ENCODE results near the gene ARPC1B. TPM values are rescaled to one million over a fixed set of nuclear protein-coding genes. Genes with fewer than 3 reads are reported as not detected.
"Not testable (repeated sequence)": the region's sequence is repeated elsewhere in the genome, so short reads cannot be mapped to it uniquely, and the experiment has no call there.

The ARPC1B gene
- total RNA-seq = 100 to 1,000 TPM in 3 of 8 experiments, 10 to 100 TPM in 2, 1 to 10 TPM in 3; 2.6 to 396 (median 23.9) TPM

DNA sequence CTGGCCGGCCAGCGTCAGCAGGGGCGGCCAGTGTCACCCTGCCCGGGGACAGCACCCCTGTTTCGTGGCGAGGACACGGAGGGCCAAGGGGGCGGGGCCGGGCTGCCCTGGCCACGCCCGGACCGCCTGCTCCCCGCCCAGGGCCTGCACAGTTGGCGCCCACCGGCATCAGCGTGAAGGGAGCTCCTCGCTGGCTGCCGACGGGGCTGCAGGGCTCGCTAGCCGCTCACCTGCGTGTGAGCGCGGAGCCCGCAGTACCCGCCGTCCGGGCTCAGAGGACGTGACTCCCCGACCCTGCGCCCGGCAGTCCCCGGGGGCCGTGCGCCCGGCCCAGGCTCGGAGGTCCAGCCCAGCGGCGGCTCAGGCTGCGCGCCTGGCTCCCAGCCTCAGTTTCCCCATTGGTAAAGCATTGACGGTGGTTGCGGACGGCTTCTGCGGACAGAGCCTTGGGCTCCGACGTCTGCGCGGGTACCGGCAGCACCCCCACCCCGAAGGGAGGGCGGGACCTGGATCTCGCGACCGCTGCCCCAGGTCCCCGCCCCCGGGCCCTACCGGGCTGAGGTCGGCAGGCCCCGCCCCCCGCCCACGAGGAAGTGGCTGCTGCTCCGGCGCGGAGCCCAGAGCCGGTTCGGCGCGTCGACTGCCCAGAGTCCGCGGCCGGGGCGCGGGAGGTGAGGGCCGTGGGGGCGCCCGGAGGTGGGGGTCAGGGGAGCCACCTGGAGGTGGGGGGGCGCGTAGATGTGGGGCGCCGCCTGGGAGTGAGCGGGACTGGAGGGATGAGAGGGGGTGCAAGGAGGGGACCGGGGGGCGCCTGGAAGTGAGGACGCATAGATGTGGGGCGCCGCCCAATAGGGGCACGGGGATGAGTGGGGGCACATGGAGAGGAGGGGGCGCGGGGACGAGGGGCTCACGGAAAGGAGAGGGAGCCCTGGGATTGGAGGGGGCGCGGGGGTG is at the start of gene ARPC1B:
Gene ARPC1B (plus strand): TSS at position 620 of the 954 bp plus-strand sequence. CDS start 10,985 bp downstream, outside the sequence.
- in situ Hi-C loops (cut with MboI; ENCODE audit: low pct_unique_long_range_greater_than_20kb in 2 of 9, low sequenced_read_pairs in 9 of 9, unreplicated experiment in 9 of 9) = no loop called here
- WGBS, 10 experiments = 12 to 15% methylated on average over 3 to 9 of the region's 95 CpGs; no CpG with 5 or more reads in 8 of the 10 experiments
- Histone ChIP-seq H3K4me1 (replicated peaks in 1 of 2) (no peaks in the 10 kb centered on the region), H3K27ac (no peak within 1 kb of the TSS), H3K4me3 (peak within 1 kb of the TSS; percentile 41 to 73 (median 47))
- ATAC-seq (replicated peaks in 6 of 8) = peak; percentile 24 to 62 (median 51)

DNA sequence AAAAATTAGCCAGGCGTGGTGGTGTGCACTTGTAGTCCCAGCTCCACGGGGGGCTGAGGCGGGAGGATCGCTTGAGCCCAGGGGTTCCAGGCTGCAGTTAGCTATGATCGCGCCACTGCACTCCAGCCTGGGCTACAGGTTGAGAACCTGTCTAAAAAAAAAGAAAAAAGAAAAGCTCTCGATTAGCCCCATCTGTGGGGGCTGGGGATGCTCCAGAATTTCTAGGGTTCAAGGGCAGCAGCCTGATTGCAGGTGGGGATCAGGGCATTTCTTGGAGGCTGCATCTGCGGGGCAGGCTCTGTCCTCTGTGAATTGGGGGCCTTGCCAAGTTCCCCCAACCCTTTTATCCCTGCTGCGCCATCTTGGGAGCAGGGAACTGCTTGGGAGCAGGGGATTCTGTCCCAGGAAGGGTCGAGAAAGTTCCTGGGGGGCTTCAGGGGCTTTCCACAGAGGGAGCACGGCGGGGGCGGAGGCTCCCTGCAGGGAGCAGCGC is 49.5 kb upstream of the ARPC1B start:
- Histone ChIP-seq H3K27ac (peak overlapping the region; percentile 86 to 95), H3K4me1 (replicated peaks in 1 of 2) (peaks cover 5 to 24% of the 10 kb centered on the region in 2 donors), H3K4me3 (peak overlapping the region; percentile 84 to 99 (median 98))
- ATAC-seq (replicated peaks in 6 of 8) = peak in 4 of 8 experiments; percentile 10 to 25 (median 20)
- whole genome bisulfite sequencing, 10 experiments = 0 to 73% (median 30%) methylated on average over 1 to 10 of the region's 14 CpGs; no CpG with 5 or more reads in 3 of the 10 experiments
- in situ Hi-C loops (cut with MboI; ENCODE audit: low pct_unique_long_range_greater_than_20kb in 2 of 9, low sequenced_read_pairs in 9 of 9, unreplicated experiment in 9 of 9) = no loop called here

DNA sequence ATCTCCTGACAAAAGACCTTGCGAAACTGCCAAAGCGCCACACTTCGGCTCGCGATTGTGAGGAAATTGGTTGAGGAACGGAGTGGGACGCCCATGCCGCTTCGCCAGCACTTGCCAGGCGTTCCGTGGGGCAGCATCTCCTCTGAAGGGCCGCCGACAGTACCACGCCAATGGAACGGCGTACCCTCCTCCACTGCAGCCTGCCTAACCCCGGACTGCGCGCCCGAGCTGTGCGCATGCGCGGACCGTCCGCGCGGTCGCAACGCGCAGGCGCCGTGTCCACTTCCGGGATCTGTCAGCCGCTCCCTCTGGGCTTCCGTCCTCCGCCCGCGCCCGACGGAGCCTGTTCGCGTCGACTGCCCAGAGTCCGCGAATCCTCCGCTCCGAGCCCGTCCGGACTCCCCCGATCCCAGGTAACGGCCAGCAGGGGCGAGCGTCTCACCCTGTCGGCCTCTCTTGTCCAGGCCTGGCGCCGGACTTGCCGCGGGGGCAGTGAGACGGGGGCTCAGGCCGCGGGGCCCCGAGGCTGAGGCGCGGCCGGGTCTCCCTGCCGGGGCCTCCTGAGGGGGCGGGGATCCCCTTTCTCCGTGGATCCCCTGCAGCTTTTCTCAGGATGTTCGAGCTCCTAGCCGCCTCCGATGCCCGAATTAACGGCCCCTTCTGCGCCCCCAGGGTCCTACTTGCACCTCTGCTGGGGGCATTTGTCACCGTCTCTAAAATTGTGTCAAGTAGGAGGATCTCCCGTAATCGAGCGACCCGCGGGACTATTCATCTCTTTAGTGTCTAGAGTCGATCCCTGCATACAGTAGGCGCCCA is 48.7 kb upstream of the ARPC1B start, which contains the start of gene ARPC1A:
Gene ARPC1A (plus strand): TSS at position 307 of the 816 bp plus-strand sequence. CDS start 7,456 bp downstream, outside the sequence.
- 0 to 18% (median 3%) methylated on average over 4 to 26 of the region's 82 CpGs; no CpG with 5 or more reads in 6 of the 10 experiments for WGBS, 10 experiments
- Histone ChIP-seq H3K4me1 (replicated peaks in 1 of 2) (peaks cover 5 to 20% of the 10 kb centered on the region in 2 donors), H3K27ac (peak within 1 kb of the TSS; percentile 86 to 95), H3K4me3 (peak within 1 kb of the TSS; percentile 84 to 99 (median 98))
- peak; percentile 86 to 97 (median 97) for ATAC-seq (replicated peaks in 6 of 8)
- in situ Hi-C loops (cut with MboI; ENCODE audit: low pct_unique_long_range_greater_than_20kb in 2 of 9, low sequenced_read_pairs in 9 of 9, unreplicated experiment in 9 of 9) = no loop called here

DNA sequence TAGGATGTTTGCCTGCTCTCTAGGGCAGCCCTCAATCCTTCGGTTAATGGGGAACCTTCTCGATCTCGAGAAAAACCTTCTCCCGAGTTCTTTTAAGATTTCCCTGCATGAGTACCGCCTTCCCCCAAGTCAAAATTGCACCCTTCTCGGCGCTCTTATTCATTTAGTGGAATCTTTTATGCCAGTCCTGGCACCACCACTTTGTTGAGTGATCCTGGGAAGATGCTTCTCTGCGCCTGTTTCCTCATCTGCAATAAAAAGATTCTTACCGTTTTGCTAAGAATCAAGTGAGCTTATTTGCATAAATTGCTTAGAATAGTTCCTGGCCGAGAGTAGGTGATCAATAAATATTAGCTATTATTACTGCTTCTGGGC is 48.1 kb upstream of the ARPC1B start:
- ATAC-seq (replicated peaks in 6 of 8) = no peak
- peaks cover 5 to 17% of the 10 kb centered on the region in 2 donors for H3K4me1 ChIP-seq (replicated peaks in 1 of 2)
- in situ Hi-C loops (cut with MboI; ENCODE audit: low pct_unique_long_range_greater_than_20kb in 2 of 9, low sequenced_read_pairs in 9 of 9, unreplicated experiment in 9 of 9) = no loop called here
- 0 to 6% (median 0%) methylated on average over 1 to 9 of the region's 10 CpGs; no CpG with 5 or more reads in 1 of the 10 experiments for WGBS, 10 experiments
- peak overlapping the region; percentile 86 to 95 for H3K27ac ChIP-seq
- H3K4me3 ChIP-seq = peak overlapping the region; percentile 84 to 99 (median 98)

DNA sequence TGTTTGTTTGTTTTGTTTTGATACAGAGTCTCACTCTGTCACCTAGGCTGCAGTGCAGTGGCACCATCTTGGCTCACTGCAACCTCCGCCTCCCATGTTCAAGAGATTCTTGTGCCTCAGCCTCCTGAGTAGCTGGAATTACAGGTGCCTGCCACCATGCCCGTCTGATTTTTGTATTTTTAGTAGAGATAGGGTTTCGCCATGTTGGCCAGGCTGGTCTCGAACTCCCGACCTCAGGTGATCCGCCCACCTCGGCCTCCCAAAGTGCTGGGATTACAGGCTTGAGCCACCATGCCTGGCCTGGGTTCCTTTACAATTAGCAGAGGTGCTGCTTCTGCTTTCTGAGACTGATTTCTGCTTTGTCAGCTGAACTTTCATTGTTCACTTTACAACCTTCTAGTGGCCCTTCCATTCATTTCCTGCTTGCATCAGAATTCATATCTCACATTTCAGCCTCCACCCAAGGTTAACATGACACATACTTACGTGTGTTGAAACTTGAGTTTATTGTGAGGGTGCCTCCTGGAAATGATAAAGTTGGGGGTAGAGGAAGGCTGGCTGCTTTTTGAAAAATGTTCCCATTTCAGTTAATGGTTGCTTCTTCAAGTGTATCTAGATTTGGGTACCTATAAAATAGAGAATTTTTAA is 44.1 kb upstream of the ARPC1B start:
- H3K4me1 ChIP-seq (replicated peaks in 1 of 2) = peaks cover 0 to 11% of the 10 kb centered on the region in 2 donors
- peak in 3 of 8 experiments; percentile 15 to 68 (median 60) for ATAC-seq (replicated peaks in 6 of 8)
- H3K27ac ChIP-seq; H3K4me3 ChIP-seq; in situ Hi-C loops (cut with MboI; ENCODE audit: low pct_unique_long_range_greater_than_20kb in 2 of 9, low sequenced_read_pairs in 9 of 9, unreplicated experiment in 9 of 9): not testable (repeated sequence)
- WGBS, 10 experiments = 0 to 100% (median 95%) methylated on average over 1 to 7 of the region's 8 CpGs

DNA sequence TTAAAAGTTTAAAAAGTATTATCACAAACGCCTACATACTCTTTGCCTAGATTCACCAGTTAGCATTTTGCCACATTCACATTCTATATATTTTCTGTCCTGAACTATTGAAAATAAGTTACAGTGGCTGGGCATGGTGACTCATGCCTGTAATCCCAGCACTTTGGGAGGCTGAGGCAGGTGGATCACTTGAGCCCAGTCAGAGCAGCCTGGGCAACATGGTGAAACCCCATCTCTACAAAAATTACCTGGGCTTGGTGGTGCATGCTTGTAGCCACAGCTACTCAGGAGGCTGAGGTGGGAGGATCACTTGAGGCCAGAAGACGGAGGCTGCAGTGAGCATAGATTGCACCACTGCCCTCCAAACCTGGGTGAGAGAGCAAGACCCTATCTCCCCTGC is 43.5 kb upstream of the ARPC1B start:
- no peak overlapping the region for H3K4me3 ChIP-seq
- H3K4me1 ChIP-seq (replicated peaks in 1 of 2) = peaks cover 0 to 11% of the 10 kb centered on the region in 2 donors
- 73 to 100% (median 93%) methylated on average over 1 to 2 of the region's 2 CpGs for WGBS, 10 experiments
- ATAC-seq (replicated peaks in 6 of 8) = peak in 2 of 8 experiments; percentile 16 to 19
- in situ Hi-C loops (cut with MboI; ENCODE audit: low pct_unique_long_range_greater_than_20kb in 2 of 9, low sequenced_read_pairs in 9 of 9, unreplicated experiment in 9 of 9) = no loop called here
- H3K27ac ChIP-seq = no peak overlapping the region

DNA sequence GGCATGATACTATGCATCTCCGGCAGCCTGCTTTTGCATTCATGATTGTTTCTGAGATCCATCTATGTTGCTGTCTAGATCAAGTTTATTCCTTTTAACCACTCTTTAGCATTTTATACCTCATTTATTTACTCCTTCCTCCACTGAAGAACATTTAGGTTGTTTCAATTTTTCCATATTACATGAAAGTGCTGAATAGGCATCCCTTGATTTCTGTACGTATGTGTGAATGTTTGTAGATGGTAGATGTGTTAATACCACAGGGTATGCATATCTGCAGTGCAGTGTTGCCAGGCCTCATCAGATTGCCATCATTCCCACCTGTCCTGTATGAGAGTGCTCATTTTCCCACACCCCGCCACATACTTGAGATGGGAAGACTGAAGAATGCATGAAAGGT is 34.9 kb upstream of the ARPC1B start:
- Histone ChIP-seq H3K27ac (no peak overlapping the region), H3K4me3 (no peak overlapping the region), H3K4me1 (replicated peaks in 1 of 2) (no peaks in the 10 kb centered on the region)
- in situ Hi-C loops (cut with MboI; ENCODE audit: low pct_unique_long_range_greater_than_20kb in 2 of 9, low sequenced_read_pairs in 9 of 9, unreplicated experiment in 9 of 9) = no loop called here
- ATAC-seq (replicated peaks in 6 of 8) = no peak
- WGBS, 10 experiments = 83 to 100% (median 98%) methylated on average over 1 to 3 of the region's 3 CpGs

DNA sequence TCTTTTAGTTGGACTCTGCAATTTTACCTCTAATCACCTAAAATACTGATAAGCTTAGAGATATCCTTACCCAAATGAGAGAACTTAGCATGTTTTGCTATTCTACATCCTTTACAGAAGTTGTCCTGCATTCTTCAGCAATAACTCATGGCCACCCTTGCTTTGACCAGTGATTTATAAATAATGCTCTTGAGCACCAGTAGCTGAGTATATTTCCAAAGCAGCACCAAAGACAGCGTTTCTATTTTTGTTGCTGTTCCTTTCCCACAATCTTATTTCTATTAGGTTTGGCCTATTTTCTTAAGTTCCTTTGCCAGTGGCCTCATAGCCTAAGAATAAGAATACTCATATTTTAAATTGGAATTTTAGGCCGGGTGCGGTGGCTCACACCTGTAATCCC is 33.9 kb upstream of the ARPC1B start:
- Histone ChIP-seq H3K4me1 (replicated peaks in 1 of 2) (no peaks in the 10 kb centered on the region), H3K27ac (no peak overlapping the region), H3K4me3 (no peak overlapping the region)
- ATAC-seq (replicated peaks in 6 of 8) = no peak
- 33 to 100% (median 90%) methylated on average over 1 to 3 of the region's 3 CpGs; no CpG with 5 or more reads in 1 of the 10 experiments for WGBS, 10 experiments
- in situ Hi-C loops (cut with MboI; ENCODE audit: low pct_unique_long_range_greater_than_20kb in 2 of 9, low sequenced_read_pairs in 9 of 9, unreplicated experiment in 9 of 9) = no loop called here

DNA sequence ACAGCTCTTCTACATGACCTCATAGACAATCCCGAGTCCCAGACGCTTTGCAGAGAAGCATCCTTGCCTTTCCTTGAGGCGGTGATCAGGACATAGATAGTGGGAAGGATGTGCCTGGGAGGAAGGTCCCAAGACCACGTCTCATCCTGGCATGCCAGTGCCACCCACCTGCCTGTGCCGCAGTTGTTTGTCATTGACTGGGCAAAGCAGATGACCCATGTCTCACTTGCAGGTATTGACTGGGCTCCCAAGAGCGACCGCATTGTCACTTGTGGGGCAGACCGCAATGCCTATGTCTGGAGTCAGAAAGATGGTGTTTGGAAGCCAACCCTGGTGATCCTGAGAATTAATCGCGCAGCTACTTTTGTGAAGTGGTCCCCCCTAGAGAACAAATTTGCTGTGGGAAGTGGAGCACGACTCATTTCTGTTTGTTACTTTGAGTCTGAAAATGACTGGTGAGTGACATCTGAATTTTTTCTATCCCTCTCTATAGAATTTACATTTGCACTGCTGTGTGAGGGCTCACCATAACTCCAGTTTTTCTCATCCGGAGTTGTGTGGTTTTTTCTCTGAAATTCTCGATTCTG is 30.4 kb upstream of the ARPC1B start:
- WGBS, 10 experiments = 40 to 100% (median 91%) methylated on average over 1 to 9 of the region's 13 CpGs
- in situ Hi-C loops (cut with MboI; ENCODE audit: low pct_unique_long_range_greater_than_20kb in 2 of 9, low sequenced_read_pairs in 9 of 9, unreplicated experiment in 9 of 9) = no loop called here
- no peak overlapping the region for H3K27ac ChIP-seq
- ATAC-seq (replicated peaks in 6 of 8) = no peak
- H3K4me1 ChIP-seq (replicated peaks in 1 of 2) = no peaks in the 10 kb centered on the region
- H3K4me3 ChIP-seq = no peak overlapping the region

DNA sequence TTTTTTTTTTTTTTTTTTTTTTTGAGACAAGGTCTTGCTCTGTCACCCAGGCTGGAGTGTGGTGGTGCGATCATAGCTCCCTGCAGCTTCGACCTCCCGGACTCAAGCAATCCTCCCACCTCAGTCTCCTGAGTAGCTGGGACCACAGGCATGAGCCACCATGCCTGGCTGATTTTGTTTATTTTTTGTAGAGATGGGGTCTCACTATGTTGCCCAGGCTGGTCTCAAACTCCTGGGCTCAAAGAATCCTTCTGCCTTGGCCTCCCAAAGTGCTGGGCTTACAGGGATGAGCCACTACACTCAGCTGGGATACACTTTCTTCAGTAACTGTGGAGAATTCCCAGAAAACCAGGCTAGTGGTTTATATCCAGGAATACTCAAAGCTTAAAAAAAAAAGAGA is 23.9 kb upstream of the ARPC1B start:
- H3K27ac ChIP-seq; in situ Hi-C loops (cut with MboI; ENCODE audit: low pct_unique_long_range_greater_than_20kb in 2 of 9, low sequenced_read_pairs in 9 of 9, unreplicated experiment in 9 of 9); H3K4me1 ChIP-seq (replicated peaks in 1 of 2); H3K4me3 ChIP-seq; ATAC-seq (replicated peaks in 6 of 8): not testable (repeated sequence)
- WGBS, 10 experiments = 60 to 100% (median 100%) methylated on average over 1 to 3 of the region's 3 CpGs; no CpG with 5 or more reads in 4 of the 10 experiments

DNA sequence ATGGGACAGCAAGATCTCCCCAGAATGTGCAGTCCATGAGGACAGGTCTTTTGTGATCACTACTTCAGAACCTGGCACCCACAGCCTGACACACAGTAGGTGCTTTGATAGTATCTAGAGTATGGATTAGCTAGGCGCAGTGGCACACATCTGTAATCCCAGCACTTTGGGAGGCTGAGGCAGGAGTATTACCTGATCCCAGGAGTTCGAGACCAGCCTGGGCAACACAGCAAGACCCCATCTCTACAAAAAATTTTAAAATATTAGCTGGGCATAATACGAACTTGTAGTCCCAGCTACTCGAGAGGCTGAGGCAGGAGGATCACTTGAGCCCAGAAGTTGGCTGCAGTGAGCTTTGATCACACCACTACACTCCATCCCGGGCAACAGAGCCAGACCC is 22.3 kb upstream of the ARPC1B start:
- no peaks in the 10 kb centered on the region for H3K4me1 ChIP-seq (replicated peaks in 1 of 2)
- WGBS, 10 experiments = 29 to 100% (median 100%) methylated on average over 1 to 2 of the region's 5 CpGs; no CpG with 5 or more reads in 4 of the 10 experiments
- ATAC-seq (replicated peaks in 6 of 8) = no peak
- in situ Hi-C loops (cut with MboI; ENCODE audit: low pct_unique_long_range_greater_than_20kb in 2 of 9, low sequenced_read_pairs in 9 of 9, unreplicated experiment in 9 of 9) = no loop called here
- H3K4me3 ChIP-seq = no peak overlapping the region
- H3K27ac ChIP-seq = no peak overlapping the region

DNA sequence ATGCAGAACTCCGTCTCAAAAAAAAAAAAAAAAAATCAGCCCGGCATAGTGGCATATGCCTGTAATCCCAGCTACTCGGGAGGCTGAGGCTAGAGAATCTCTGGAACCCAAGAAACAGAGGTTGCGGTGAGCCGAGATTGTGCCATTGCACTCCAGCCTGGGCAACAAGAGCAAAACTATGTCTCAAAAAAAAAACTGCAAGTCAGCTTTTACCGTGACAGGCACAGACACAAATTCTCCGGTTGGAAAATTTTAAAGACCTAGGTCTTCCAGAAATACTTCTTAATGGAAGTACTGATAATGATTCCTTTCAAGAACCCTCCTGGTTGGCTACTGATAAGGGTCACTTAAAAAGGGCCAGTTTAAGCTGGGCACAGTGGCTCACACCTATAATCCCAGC is 19.4 kb upstream of the ARPC1B start:
- no peaks in the 10 kb centered on the region for H3K4me1 ChIP-seq (replicated peaks in 1 of 2)
- in situ Hi-C loops (cut with MboI; ENCODE audit: low pct_unique_long_range_greater_than_20kb in 2 of 9, low sequenced_read_pairs in 9 of 9, unreplicated experiment in 9 of 9) = no loop called here
- 90 to 100% (median 97%) methylated on average over 2 to 6 of the region's 7 CpGs; no CpG with 5 or more reads in 2 of the 10 experiments for WGBS, 10 experiments

More for the DNA sequence above, 19.4 kb upstream of the ARPC1B start:
- Histone ChIP-seq H3K27ac (no peak overlapping the region), H3K4me3 (no peak overlapping the region)
- no peak for ATAC-seq (replicated peaks in 6 of 8)

Data from motor neuron (in vitro differentiated cells).